Subcutaneous adipose tissue (tissue), 4 donors: ENCODE measurements around the gene CDH12. TPM values are rescaled to one million over a fixed set of nuclear protein-coding genes. Genes with fewer than 3 reads are reported as not detected.

Source experiments
- CTCF ChIP-seq: fragments of 450-650 bp; IDR thresholded peaks from one replicate; pipeline ENCODE4 v1.5.1; 2016; ENCODE audit warnings: low read depth, mild to moderate bottlenecking, control low read depth, antibody characterized with exemption, moderate library complexity
- total RNA-seq, 4 donors: library from RNA; depleted of rRNA; stranded (reverse); fragments of >200 nt; gene quantifications; one replicate each; pipeline ENCODE4 v1.1.0, GENCODE V29; 2016

CDH12 gene
- total RNA-seq, 4 donors from 2014 or later, result 0.17 to 0.44 TPM; not detected in 2

GRCh38 chr5:22278164-22278563 is 575.0 kb downstream of the CDH12 start:
- no peak for TF ChIP-seq CTCF

GRCh38 chr5:22277006-22277405 is 576.1 kb downstream of the CDH12 start:
- TF ChIP-seq CTCF, result no peak

GRCh38 chr5:22258139-22258538 is 595.0 kb downstream of the CDH12 start:
- TF ChIP-seq CTCF, result no peak

- no peak for TF ChIP-seq CTCF
Measured at GRCh38 chr5:22250528-22250927, 602.6 kb downstream of the CDH12 start.

GRCh38 chr5:22249209-22249729 is 603.9 kb downstream of the CDH12 start:
- TF ChIP-seq CTCF, result no peak

GRCh38 chr5:22245770-22246169 is 607.4 kb downstream of the CDH12 start:
- no peak for TF ChIP-seq CTCF

- TF ChIP-seq CTCF, result no peak
Measured at GRCh38 chr5:22242532-22242931, 610.6 kb downstream of the CDH12 start.
